ENCODE measurements around the gene PPP3CA.
A peak's percentile ranks its signal among the peaks of the same experiment; 100 is the strongest.

DNA sequence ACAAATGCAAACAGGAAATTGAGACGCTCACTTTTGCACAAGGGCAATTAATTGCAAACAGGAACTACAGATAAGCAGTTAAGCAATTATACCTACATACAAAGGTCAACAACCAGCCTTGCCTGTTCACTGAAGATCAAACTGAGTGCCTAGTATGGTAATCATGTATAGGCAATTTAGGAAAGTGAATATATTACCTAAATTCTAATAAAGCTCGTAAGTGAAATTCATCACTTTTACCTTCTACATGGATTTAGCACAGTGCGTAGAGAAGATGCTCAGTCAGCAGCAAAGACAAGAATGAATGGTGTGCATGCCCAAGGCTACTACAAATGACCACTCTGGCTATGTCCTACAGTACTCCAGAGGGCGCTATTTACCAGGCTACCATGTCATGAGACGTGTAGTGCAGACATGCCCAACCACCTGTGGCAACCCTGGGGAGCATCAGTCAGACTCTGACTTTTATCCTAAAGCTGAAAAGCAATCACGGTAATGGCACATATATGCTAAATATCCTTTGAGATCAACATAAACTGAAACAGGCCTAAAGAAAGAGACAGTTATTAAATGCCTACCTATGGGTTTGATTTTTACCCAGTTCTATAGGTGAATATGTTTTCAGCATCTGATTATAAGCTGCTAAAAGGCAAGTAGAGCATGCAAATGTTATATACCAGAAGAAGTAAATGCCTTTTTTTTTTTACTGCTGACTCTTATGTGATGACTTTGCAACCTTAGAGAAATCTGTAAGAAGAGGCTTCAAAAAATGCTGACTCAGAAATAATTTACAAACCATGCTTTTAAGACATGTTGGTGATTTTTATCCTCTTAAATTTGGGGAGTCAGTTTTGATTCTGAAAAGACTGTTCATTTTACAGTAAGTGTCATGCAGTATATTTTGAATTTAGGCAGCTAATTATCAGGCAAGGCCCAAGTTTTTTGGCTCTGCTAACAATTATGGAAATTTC is 178.0 kb downstream of the PPP3CA start:
- TF ChIP-seq, protein P1, sequence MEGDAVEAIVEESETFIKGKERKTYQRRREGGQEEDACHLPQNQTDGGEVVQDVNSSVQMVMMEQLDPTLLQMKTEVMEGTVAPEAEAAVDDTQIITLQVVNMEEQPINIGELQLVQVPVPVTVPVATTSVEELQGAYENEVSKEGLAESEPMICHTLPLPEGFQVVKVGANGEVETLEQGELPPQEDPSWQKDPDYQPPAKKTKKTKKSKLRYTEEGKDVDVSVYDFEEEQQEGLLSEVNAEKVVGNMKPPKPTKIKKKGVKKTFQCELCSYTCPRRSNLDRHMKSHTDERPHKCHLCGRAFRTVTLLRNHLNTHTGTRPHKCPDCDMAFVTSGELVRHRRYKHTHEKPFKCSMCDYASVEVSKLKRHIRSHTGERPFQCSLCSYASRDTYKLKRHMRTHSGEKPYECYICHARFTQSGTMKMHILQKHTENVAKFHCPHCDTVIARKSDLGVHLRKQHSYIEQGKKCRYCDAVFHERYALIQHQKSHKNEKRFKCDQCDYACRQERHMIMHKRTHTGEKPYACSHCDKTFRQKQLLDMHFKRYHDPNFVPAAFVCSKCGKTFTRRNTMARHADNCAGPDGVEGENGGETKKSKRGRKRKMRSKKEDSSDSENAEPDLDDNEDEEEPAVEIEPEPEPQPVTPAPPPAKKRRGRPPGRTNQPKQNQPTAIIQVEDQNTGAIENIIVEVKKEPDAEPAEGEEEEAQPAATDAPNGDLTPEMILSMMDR (conservative IDR thresholded peaks at IDR 0.05; ENCODE audit: low read depth, low read length), result peak; percentile 79
- TF ChIP-seq EZH2phosphoT487 (IDR thresholded peaks at IDR 0.05; ENCODE audit: borderline replicate concordance, low read length), result no peak
